ENCODE results near the gene PRKCH.

DNA sequence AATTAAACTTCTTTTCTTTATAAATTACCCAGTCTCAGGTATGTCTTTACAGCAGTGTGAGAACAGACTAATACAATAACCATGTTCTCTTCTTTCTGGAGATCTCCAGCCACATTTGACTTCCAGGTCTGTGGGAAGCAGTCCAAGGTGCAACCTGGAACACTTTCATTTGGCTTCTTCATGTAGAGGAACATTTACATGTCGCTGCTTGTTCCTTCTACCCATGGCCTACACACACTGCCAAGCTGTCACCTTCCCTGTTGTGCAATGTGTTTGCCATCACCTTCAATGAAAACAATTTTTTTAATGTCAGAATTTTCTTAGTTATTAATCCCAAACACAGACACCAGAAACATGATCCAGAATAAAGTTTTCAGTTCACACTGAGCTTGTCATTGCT is 104.7 kb downstream of the PRKCH start:
- TF ChIP-seq, protein P1, sequence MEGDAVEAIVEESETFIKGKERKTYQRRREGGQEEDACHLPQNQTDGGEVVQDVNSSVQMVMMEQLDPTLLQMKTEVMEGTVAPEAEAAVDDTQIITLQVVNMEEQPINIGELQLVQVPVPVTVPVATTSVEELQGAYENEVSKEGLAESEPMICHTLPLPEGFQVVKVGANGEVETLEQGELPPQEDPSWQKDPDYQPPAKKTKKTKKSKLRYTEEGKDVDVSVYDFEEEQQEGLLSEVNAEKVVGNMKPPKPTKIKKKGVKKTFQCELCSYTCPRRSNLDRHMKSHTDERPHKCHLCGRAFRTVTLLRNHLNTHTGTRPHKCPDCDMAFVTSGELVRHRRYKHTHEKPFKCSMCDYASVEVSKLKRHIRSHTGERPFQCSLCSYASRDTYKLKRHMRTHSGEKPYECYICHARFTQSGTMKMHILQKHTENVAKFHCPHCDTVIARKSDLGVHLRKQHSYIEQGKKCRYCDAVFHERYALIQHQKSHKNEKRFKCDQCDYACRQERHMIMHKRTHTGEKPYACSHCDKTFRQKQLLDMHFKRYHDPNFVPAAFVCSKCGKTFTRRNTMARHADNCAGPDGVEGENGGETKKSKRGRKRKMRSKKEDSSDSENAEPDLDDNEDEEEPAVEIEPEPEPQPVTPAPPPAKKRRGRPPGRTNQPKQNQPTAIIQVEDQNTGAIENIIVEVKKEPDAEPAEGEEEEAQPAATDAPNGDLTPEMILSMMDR (IDR thresholded peaks at IDR 0.05; ENCODE audit: low read depth, low read length) = no peak
- TF ChIP-seq, protein P2, sequence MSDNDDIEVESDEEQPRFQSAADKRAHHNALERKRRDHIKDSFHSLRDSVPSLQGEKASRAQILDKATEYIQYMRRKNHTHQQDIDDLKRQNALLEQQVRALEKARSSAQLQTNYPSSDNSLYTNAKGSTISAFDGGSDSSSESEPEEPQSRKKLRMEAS (IDR thresholded peaks at IDR 0.05; ENCODE audit: low read depth, low read length) = no peak
- TF ChIP-seq POLR2A (IDR thresholded peaks at IDR 0.05; ENCODE audit: extremely low read depth, insufficient read length) = no peak

All from NB4 (cell line).